Spleen (tissue), 7 donors: ENCODE measurements around the gene CYP39A1.

Source experiments
- CTCF ChIP-seq, 11 experiments: fragments of 200-600 bp in 7 of 11; fragments of 450-650 bp in 4 of 11; sonication (generic) in 4 of 11; IDR thresholded peaks in 8 of 11; conservative IDR thresholded peaks in 3 of 11; 1 replicate in 7 of 11; 2 replicates in 4 of 11; pipeline versions ENCODE4 v1.4.0 to v1.8.0; 2016 to 2021; ENCODE audit warnings: antibody characterized with exemption in 11 of 11, inconsistent platforms in 4 of 11, mild to moderate bottlenecking in 1 of 11
- POLR2AphosphoS5 ChIP-seq, 3 donors: sonication (generic); formaldehyde crosslinking; IDR thresholded peaks; one replicate each; pipeline ENCODE4 v1.5.1; 2017; ENCODE audit warnings: antibody characterized with exemption in 3 of 3
- donor health status: DM: no; HTN: no; CAD: no; lungs with moderate emphysema.
- donor health status: DM: no; HTN: no; CAD: no.
- donor health status: DM: no; HTN: no; CAD: no.

- no peak for TF ChIP-seq POLR2AphosphoS5 (IDR thresholded peaks at IDR 0.05)
- TF ChIP-seq CTCF (IDR thresholded peaks at IDR 0.05 in 8 of 11, conservative IDR thresholded peaks at IDR 0.05 in 3 of 11): no peak
Observed at GRCh38 chr6:46637145-46637544, 15.5 kb downstream of the CYP39A1 start.
